HG03469 (cell line): Measurements from ENCODE around the gene CDH8.

Experiments
- ATAC-seq: cut with Tn5 transposase; IDR thresholded peaks from one replicate; pipeline ENCODE4 v1.9.1; 2021; ENCODE audit warnings: mild to moderate bottlenecking, moderate library complexity, moderate number of reproducible peaks; ENCODE audit not compliant: unreplicated experiment

The CDH8 gene

GRCh38 chr16:62034231-62035114, 1.8 kb downstream of the CDH8 start:
- ATAC-seq = no peak

- ATAC-seq = no peak
Observed at GRCh38 chr16:62033065-62033464, 3.2 kb downstream of the CDH8 start.

GRCh38 chr16:62029947-62030346, 6.3 kb downstream of the CDH8 start:
- no peak for ATAC-seq

GRCh38 chr16:62022688-62023087, 13.6 kb downstream of the CDH8 start:
- ATAC-seq = no peak

- ATAC-seq = no peak
Observed at GRCh38 chr16:62021161-62021581, 15.1 kb downstream of the CDH8 start.

GRCh38 chr16:62020681-62021080, 15.6 kb downstream of the CDH8 start:
- no peak for ATAC-seq

- ATAC-seq = no peak
Observed at GRCh38 chr16:62019851-62020250, 16.4 kb downstream of the CDH8 start.

- ATAC-seq = no peak
Observed at GRCh38 chr16:62018301-62019060, 17.8 kb downstream of the CDH8 start.

- ATAC-seq = no peak
Observed at GRCh38 chr16:62014319-62014923, 21.8 kb downstream of the CDH8 start.

- ATAC-seq = no peak
Observed at GRCh38 chr16:62010186-62010585, 26.1 kb downstream of the CDH8 start.

- ATAC-seq = no peak
Observed at GRCh38 chr16:61998460-61998859, 37.8 kb downstream of the CDH8 start.

GRCh38 chr16:61993108-61993507, 43.1 kb downstream of the CDH8 start:
- no peak for ATAC-seq

- ATAC-seq = no peak
Observed at GRCh38 chr16:61987474-61988012, 48.7 kb downstream of the CDH8 start.

- ATAC-seq = no peak
Observed at GRCh38 chr16:61969077-61969382, 67.2 kb downstream of the CDH8 start.

GRCh38 chr16:61968242-61969076, 67.8 kb downstream of the CDH8 start:
- ATAC-seq = no peak

- no peak for ATAC-seq
Observed at GRCh38 chr16:61957075-61957855, 79.0 kb downstream of the CDH8 start.

- ATAC-seq = no peak
Observed at GRCh38 chr16:61952841-61953240, 83.4 kb downstream of the CDH8 start.

GRCh38 chr16:61948414-61948813, 87.8 kb downstream of the CDH8 start:
- ATAC-seq = no peak

GRCh38 chr16:61946019-61946418, 90.2 kb downstream of the CDH8 start:
- ATAC-seq = no peak

GRCh38 chr16:61945511-61945910, 90.7 kb downstream of the CDH8 start:
- ATAC-seq = no peak
